ENCODE data around the gene DPP6.
"Not testable (repeated sequence)": the region's sequence is repeated elsewhere in the genome, so short reads cannot be mapped to it uniquely, and the experiment has no call there.

GRCh38 chr7:154053466-154054312 lies 1.5 kb downstream of the DPP6 start:
- TF ChIP-seq CTCF (IDR thresholded peaks at IDR 0.05); EZH2 (IDR thresholded peaks at IDR 0.05; ENCODE audit: borderline replicate concordance, insufficient read depth, low read depth, low read length, poor library complexity, severe bottlenecking): not testable (repeated sequence)

All from B cell (primary cell).